Measurements from ENCODE around the gene USB1. TPM values are rescaled to one million over a fixed set of nuclear protein-coding genes. Genes with fewer than 3 reads are reported as not detected.
"Not testable (repeated sequence)": the region's sequence is repeated elsewhere in the genome, so short reads cannot be mapped to it uniquely, and the experiment has no call there.

Gene USB1
- total RNA-seq, 1 experiment from 2014 or later, result 23.9 TPM

- no peak for DNase-seq
- no peaks in the 10 kb centered on the region; the same call in none of the 2 replicates for H3K36me3 ChIP-seq (replicated peaks; ENCODE audit: control insufficient read depth, insufficient read depth, low read length)
- H3K4me3 ChIP-seq (ENCODE audit: insufficient read depth, low read depth, low read length), result no peak overlapping the region
- no peaks in the 10 kb centered on the region for H3K27me3 ChIP-seq (ENCODE audit: control insufficient read depth, insufficient read depth, low read length)
These were observed 5.3 kb upstream of the USB1 start for GRCh38 chr16:57995721-57996405.

GRCh38 chr16:57996406-57997175 is 4.6 kb upstream of the USB1 start:
- H3K4me3 ChIP-seq (ENCODE audit: insufficient read depth, low read depth, low read length), result no peak overlapping the region
- DNase-seq, result no peak

GRCh38 chr16:57997176-57997527 is 4.1 kb upstream of the USB1 start:
- Histone ChIP-seq H3K36me3 (replicated peaks; ENCODE audit: control insufficient read depth, insufficient read depth, low read length) (no peaks in the 10 kb centered on the region; the same call in none of the 2 replicates), H3K27me3 (ENCODE audit: control insufficient read depth, insufficient read depth, low read length) (no peaks in the 10 kb centered on the region), H3K4me3 (ENCODE audit: insufficient read depth, low read depth, low read length) (no peak overlapping the region)
- no peak for DNase-seq

More at GRCh38 chr16:57996406-57997175, 4.6 kb upstream of the USB1 start:
- H3K36me3 ChIP-seq (replicated peaks; ENCODE audit: control insufficient read depth, insufficient read depth, low read length), result no peaks in the 10 kb centered on the region; the same call in none of the 2 replicates
- H3K27me3 ChIP-seq (ENCODE audit: control insufficient read depth, insufficient read depth, low read length), result no peaks in the 10 kb centered on the region

- Histone ChIP-seq H3K4me3 (ENCODE audit: insufficient read depth, low read depth, low read length) (no peak overlapping the region), H3K27me3 (ENCODE audit: control insufficient read depth, insufficient read depth, low read length) (no peaks in the 10 kb centered on the region), H3K36me3 (replicated peaks; ENCODE audit: control insufficient read depth, insufficient read depth, low read length) (no peaks in the 10 kb centered on the region; the same call in none of the 2 replicates)
- DNase-seq, result no peak
These were observed 3.5 kb upstream of the USB1 start for GRCh38 chr16:57997528-57998265.

- Histone ChIP-seq H3K27me3 (ENCODE audit: control insufficient read depth, insufficient read depth, low read length) (no peaks in the 10 kb centered on the region), H3K36me3 (replicated peaks; ENCODE audit: control insufficient read depth, insufficient read depth, low read length) (peaks cover 1% of the 10 kb centered on the region), H3K4me3 (ENCODE audit: insufficient read depth, low read depth, low read length) (no peak overlapping the region)
- peak; percentile 54 for DNase-seq
These were observed 2.7 kb upstream of the USB1 start for GRCh38 chr16:57998486-57998885.

- peaks cover 1% of the 10 kb centered on the region for H3K36me3 ChIP-seq (replicated peaks; ENCODE audit: control insufficient read depth, insufficient read depth, low read length)
- no peak overlapping the region for H3K4me3 ChIP-seq (ENCODE audit: insufficient read depth, low read depth, low read length)
- no peaks in the 10 kb centered on the region for H3K27me3 ChIP-seq (ENCODE audit: control insufficient read depth, insufficient read depth, low read length)
- DNase-seq, result peak; percentile 33
These were observed 2.2 kb upstream of the USB1 start for GRCh38 chr16:57998992-57999365.

- peak; percentile 72 for DNase-seq
- H3K27me3 ChIP-seq (ENCODE audit: control insufficient read depth, insufficient read depth, low read length), result no peaks in the 10 kb centered on the region
- peaks cover 1% of the 10 kb centered on the region for H3K36me3 ChIP-seq (replicated peaks; ENCODE audit: control insufficient read depth, insufficient read depth, low read length)
- H3K4me3 ChIP-seq (ENCODE audit: insufficient read depth, low read depth, low read length), result peak overlapping the region; percentile 74
These were observed 1.7 kb upstream of the USB1 start for GRCh38 chr16:57999366-57999970.

- DNase-seq, result peak; percentile 88
- Histone ChIP-seq H3K4me3 (ENCODE audit: insufficient read depth, low read depth, low read length) (peak within 1 kb of the TSS; percentile 74), H3K27me3 (ENCODE audit: control insufficient read depth, insufficient read depth, low read length) (no peaks in the 10 kb centered on the region), H3K36me3 (replicated peaks; ENCODE audit: control insufficient read depth, insufficient read depth, low read length) (peaks cover 1% of the 10 kb centered on the region)
These were observed 1.1 kb upstream of the USB1 start, which contains the start of gene ZNF319 for GRCh38 chr16:57999971-58000705. Gene ZNF319, minus strand, starts transcription at chr16:58000672. Its CDS starts 2,407 bp downstream, at chr16:57998265.

GRCh38 chr16:58001781-58002415 is 691 bp downstream of the USB1 start:
- DNase-seq, result no peak
- Histone ChIP-seq H3K4me3 (ENCODE audit: insufficient read depth, low read depth, low read length) (peak overlapping the region; percentile 74), H3K36me3 (replicated peaks; ENCODE audit: control insufficient read depth, insufficient read depth, low read length) (peaks cover 3% of the 10 kb centered on the region)

GRCh38 chr16:58002416-58002800 is 1.2 kb downstream of the USB1 start:
- no peak for DNase-seq
- H3K36me3 ChIP-seq (replicated peaks; ENCODE audit: control insufficient read depth, insufficient read depth, low read length), result peaks cover 3% of the 10 kb centered on the region
- no peak overlapping the region for H3K4me3 ChIP-seq (ENCODE audit: insufficient read depth, low read depth, low read length)
- H3K27me3 ChIP-seq (ENCODE audit: control insufficient read depth, insufficient read depth, low read length), result no peaks in the 10 kb centered on the region

More at GRCh38 chr16:58001781-58002415, 691 bp downstream of the USB1 start:
- H3K27me3 ChIP-seq (ENCODE audit: control insufficient read depth, insufficient read depth, low read length), result no peaks in the 10 kb centered on the region

GRCh38 chr16:58002936-58003335 is 1.7 kb downstream of the USB1 start:
- Histone ChIP-seq H3K36me3 (replicated peaks; ENCODE audit: control insufficient read depth, insufficient read depth, low read length) (peaks cover 3% of the 10 kb centered on the region), H3K27me3 (ENCODE audit: control insufficient read depth, insufficient read depth, low read length) (no peaks in the 10 kb centered on the region), H3K4me3 (ENCODE audit: insufficient read depth, low read depth, low read length) (no peak overlapping the region)
- no peak for DNase-seq

- not testable (repeated sequence) for DNase-seq; H3K27me3 ChIP-seq (ENCODE audit: control insufficient read depth, insufficient read depth, low read length); H3K4me3 ChIP-seq (ENCODE audit: insufficient read depth, low read depth, low read length); H3K36me3 ChIP-seq (replicated peaks; ENCODE audit: control insufficient read depth, insufficient read depth, low read length)
These were observed 3.5 kb downstream of the USB1 start for GRCh38 chr16:58004736-58005135.

GRCh38 chr16:58009856-58010416 is 8.7 kb downstream of the USB1 start:
- Histone ChIP-seq H3K36me3 (replicated peaks; ENCODE audit: control insufficient read depth, insufficient read depth, low read length) (peaks cover 7% of the 10 kb centered on the region), H3K27me3 (ENCODE audit: control insufficient read depth, insufficient read depth, low read length) (no peaks in the 10 kb centered on the region), H3K4me3 (ENCODE audit: insufficient read depth, low read depth, low read length) (no peak overlapping the region)
- DNase-seq, result no peak

Measured in H7 (cell line).